ENCODE results near the gene ZBTB24. TPM values are rescaled to one million over a fixed set of nuclear protein-coding genes. Genes with fewer than 3 reads are reported as not detected.

The ZBTB24 gene
- total RNA-seq, 1 donor from 2014 or later: 3.6 TPM

- DNase-seq (ENCODE audit: low read depth): no peak
- H3K4me3 ChIP-seq (ENCODE audit: low read depth, low read length): no peak overlapping the region
- no peak for TF ChIP-seq CTCF (conservative IDR thresholded peaks at IDR 0.05; ENCODE audit: low read depth, low read length)
These were observed 20.6 kb upstream of the ZBTB24 start for GRCh38 chr6:109503327-109504224.

GRCh38 chr6:109498936-109499335, 15.9 kb upstream of the ZBTB24 start:
- DNase-seq (ENCODE audit: low read depth): no peak
- TF ChIP-seq CTCF (conservative IDR thresholded peaks at IDR 0.05; ENCODE audit: low read depth, low read length): no peak
- H3K4me3 ChIP-seq (ENCODE audit: low read depth, low read length): no peak overlapping the region

DNA sequence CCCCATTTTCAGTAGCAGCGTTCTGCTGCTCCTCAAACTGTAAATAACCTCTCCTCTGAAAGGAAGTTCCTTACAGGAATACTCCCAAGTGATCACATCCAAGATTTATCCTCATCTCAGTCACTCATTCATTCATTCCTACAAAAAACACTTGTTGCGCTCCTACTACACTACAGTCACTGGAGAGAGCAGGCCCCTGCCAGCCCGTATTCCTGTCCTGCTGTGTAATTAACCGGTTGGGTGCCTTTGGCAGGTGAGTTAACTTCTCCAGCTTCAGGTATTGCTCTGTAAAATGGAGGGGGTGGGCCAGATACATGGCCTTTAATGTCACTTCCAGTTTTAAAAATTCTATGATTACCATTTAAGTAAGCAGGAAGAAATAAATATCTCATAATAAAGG, 15.0 kb upstream of the ZBTB24 start:
- TF ChIP-seq CTCF (conservative IDR thresholded peaks at IDR 0.05; ENCODE audit: low read depth, low read length): no peak
- DNase-seq (ENCODE audit: low read depth): no peak
- H3K4me3 ChIP-seq (ENCODE audit: low read depth, low read length): no peak overlapping the region

GRCh38 chr6:109496036-109496772, 13.2 kb upstream of the ZBTB24 start:
- no peak overlapping the region for H3K4me3 ChIP-seq (ENCODE audit: low read depth, low read length)
- no peak for TF ChIP-seq CTCF (conservative IDR thresholded peaks at IDR 0.05; ENCODE audit: low read depth, low read length)
- no peak for DNase-seq (ENCODE audit: low read depth)

DNA sequence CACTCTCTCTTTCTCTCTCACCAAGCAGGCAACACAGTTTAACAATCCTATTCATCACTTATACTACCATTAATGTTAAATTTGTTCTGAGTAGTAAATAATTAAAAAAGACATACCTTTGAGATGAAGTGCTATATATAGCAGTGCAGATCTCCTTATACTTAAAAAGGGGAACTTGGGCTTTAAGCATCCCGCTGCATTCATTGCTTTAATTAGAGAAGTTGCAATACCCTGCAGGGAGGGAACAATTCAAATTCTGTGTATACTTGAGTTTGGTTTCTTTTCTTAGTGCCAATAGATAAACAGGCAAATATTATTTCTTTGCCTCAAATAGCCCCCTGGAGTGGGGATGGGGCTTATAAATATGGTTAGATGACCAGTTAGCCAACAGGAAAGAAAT, 10.8 kb upstream of the ZBTB24 start:
- H3K4me3 ChIP-seq (ENCODE audit: low read depth, low read length): no peak overlapping the region
- TF ChIP-seq CTCF (conservative IDR thresholded peaks at IDR 0.05; ENCODE audit: low read depth, low read length): no peak
- DNase-seq (ENCODE audit: low read depth): no peak

- DNase-seq (ENCODE audit: low read depth): no peak
- TF ChIP-seq CTCF (conservative IDR thresholded peaks at IDR 0.05; ENCODE audit: low read depth, low read length): no peak
- no peak overlapping the region for H3K4me3 ChIP-seq (ENCODE audit: low read depth, low read length)
These were observed 8.4 kb upstream of the ZBTB24 start for GRCh38 chr6:109491207-109491938.
